ENCODE results near the gene KLHL17. TPM values are rescaled to one million over a fixed set of nuclear protein-coding genes. Genes with fewer than 3 reads are reported as not detected.

Gene KLHL17
- polyA plus RNA-seq, 2 of the 4 experiments (the other 2 are of a cell fraction) = 5.7 to 21.6 TPM

- Histone ChIP-seq H3K4me2 (no peak overlapping the region), H3K9me3 (no peaks in the 10 kb centered on the region), H3K4me1 (peaks cover 7% of the 10 kb centered on the region; the same call in 1 of the 3 replicates), H3K27ac (no peak overlapping the region), H3K4me3 (no peak overlapping the region)
- ChIA-PET POLR2A (no interaction called here), CTCF (interaction anchor here (1.4 to 7.6 kb wide), 5 partner anchors 12 to 311 kb away, joined by 5 to 126 read pairs (median 29); no protein-coding TSS in a partner anchor)
- TF ChIP-seq POLR2A (IDR thresholded peaks at IDR 0.05; ENCODE audit: low read length) = no peak
- TF ChIP-seq ESRRA (IDR thresholded peaks at IDR 0.05; ENCODE audit: borderline replicate concordance, low read length) = no peak
- no peak for TF ChIP-seq FOSL2 (IDR thresholded peaks at IDR 0.05)
- TF ChIP-seq FOSL2 (CRISPR knock-in tag; IDR thresholded peaks at IDR 0.05) = no peak
- no peak for TF ChIP-seq JUNB (IDR thresholded peaks at IDR 0.05)
- TF ChIP-seq EHF (CRISPR knock-in tag; IDR thresholded peaks at IDR 0.05) = no peak
- no peak for TF ChIP-seq HES2 (IDR thresholded peaks at IDR 0.05)
- no peak for TF ChIP-seq CEBPB (IDR thresholded peaks at IDR 0.05)
- no peak for TF ChIP-seq REST (IDR thresholded peaks at IDR 0.05)
- 50% methylated on average over 2 of the region's 13 CpGs for WGBS (ENCODE audit: missing lambda C conversion rate)
- DNase-seq (ENCODE audit: low read depth in 1 of 2, low spot score in 1 of 2) (no peak), ATAC-seq (no peak), FAIRE-seq (no peak)
Measured at GRCh38 chr1:980137-980571, 19.8 kb downstream of the KLHL17 start.

DNA sequence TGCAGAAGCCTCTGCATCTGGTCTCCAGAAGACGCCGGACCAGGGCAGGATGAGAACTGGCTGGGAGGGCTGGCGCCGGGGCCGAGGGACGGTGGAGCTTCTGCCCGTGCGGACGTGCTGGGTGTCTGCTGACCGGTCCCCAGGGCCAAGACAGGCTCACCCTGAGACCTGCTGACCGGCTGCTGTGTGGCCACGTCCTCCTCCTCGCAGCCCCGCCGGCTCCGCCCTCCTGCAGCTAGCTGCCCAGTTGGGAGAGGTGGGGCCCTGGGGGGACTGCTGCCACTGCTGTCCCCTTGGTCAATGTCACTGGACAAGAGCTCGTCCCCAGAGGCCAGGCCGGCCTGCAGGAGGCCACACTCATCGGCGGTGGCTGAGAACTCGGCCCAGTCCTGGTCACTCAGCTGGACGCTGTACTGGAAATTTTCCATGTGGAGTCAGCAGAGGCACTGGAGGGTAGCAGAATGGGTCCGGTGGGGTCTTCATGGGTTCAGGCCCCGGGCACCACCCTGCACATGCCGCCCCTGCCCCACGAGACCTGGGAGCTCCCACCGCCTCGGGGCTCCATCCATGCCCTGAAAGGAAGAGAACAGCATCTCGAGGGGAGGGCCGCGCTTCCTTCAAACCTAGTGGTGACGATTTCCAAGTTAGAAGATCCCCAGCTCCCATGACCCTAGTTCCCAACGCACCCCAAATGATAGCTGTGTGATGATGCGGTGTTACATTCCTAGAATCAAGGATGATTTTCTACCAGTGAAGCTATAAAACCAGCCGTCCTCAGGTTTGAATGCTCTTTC is 20.4 kb downstream of the KLHL17 start:
- TF ChIP-seq MYC (IDR thresholded peaks at IDR 0.05; ENCODE audit: borderline replicate concordance, low read length) (no peak), SMC3 (IDR thresholded peaks at IDR 0.05) (no peak), FOXS1 (CRISPR knock-in tag; IDR thresholded peaks at IDR 0.05) (no peak), CBX2 (IDR thresholded peaks at IDR 0.05; ENCODE audit: borderline replicate concordance, low read depth) (no peak), CBX8 (IDR thresholded peaks at IDR 0.05) (no peak), POLR2AphosphoS2 (conservative IDR thresholded peaks at IDR 0.05; ENCODE audit: low read length) (no peak)
- ChIA-PET CTCF (interaction anchor here (1.0 to 7.6 kb wide), 8 partner anchors 9 to 325 kb away, joined by 3 to 126 read pairs (median 10); no protein-coding TSS in a partner anchor), POLR2A (no interaction called here)
- no peaks in the 10 kb centered on the region for H3K9me3 ChIP-seq
- DNase-seq (ENCODE audit: low read depth in 1 of 2, low spot score in 1 of 2) (no peak), ATAC-seq (no peak), FAIRE-seq (no peak)
- H3K4me2 ChIP-seq = no peak overlapping the region
- H3K27ac ChIP-seq = no peak overlapping the region
- WGBS (ENCODE audit: missing lambda C conversion rate) = 85% methylated on average over 20 of the region's 35 CpGs
- H3K4me3 ChIP-seq = no peak overlapping the region
- peaks cover 1% of the 10 kb centered on the region; the same call in 1 of the 3 replicates for H3K4me1 ChIP-seq

DNA sequence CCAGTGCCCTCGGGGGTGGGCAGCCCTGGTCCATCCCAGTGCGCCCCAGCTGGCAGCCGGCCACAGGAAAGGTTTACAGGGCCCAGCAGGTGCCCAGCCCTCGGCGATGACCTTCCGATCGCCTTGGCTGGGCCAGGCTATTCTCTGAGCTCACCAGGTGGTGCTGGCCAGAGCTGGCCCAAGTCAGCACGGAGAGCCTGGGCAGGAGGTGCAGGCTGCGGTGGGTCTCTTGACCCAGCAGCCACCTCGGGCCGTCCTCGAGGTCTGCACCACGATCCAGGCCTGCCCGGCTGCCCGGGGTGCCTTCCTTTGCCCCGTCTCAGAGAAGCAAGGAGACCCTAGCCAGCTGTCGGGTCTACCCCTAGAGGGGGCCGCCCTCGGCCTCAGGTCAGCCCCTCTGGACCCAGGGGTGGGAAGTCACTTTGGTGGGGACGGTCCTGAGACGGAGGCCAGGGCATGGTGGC is 21.1 kb downstream of the KLHL17 start:
- Histone ChIP-seq H3K4me3 (no peak overlapping the region), H3K9me3 (no peaks in the 10 kb centered on the region), H3K4me2 (no peak overlapping the region), H3K27ac (no peak overlapping the region), H3K4me1 (no peaks in the 10 kb centered on the region)
- FAIRE-seq = no peak
- ChIA-PET CTCF (interaction anchor here (1.0 to 7.6 kb wide), 8 partner anchors 8 to 324 kb away, joined by 3 to 126 read pairs (median 10); no protein-coding TSS in a partner anchor), POLR2A (no interaction called here)
- DNase-seq (ENCODE audit: low read depth in 1 of 2, low spot score in 1 of 2) = no peak
- WGBS (ENCODE audit: missing lambda C conversion rate) = 100% methylated on average over 2 of the region's 21 CpGs
- no peak for ATAC-seq
- TF ChIP-seq BHLHE40 (IDR thresholded peaks at IDR 0.05; ENCODE audit: low read depth, low read length) = no peak
- no peak for TF ChIP-seq CBX2 (IDR thresholded peaks at IDR 0.05; ENCODE audit: borderline replicate concordance, low read depth)
- no peak for TF ChIP-seq POLR2A (IDR thresholded peaks at IDR 0.05; ENCODE audit: low read length)
- no peak for TF ChIP-seq USF2 (IDR thresholded peaks at IDR 0.05)
- no peak for TF ChIP-seq RAD21 (conservative IDR thresholded peaks at IDR 0.05 in 1 of 2, IDR thresholded peaks at IDR 0.05 in 1 of 2)
- no peak for TF ChIP-seq BCL3 (IDR thresholded peaks at IDR 0.05)
- no peak for TF ChIP-seq FOSB (CRISPR knock-in tag; IDR thresholded peaks at IDR 0.05)
- TF ChIP-seq RARB (CRISPR knock-in tag; IDR thresholded peaks at IDR 0.05) = no peak
- no peak for TF ChIP-seq KDM5A (IDR thresholded peaks at IDR 0.05)
- TF ChIP-seq MAX (IDR thresholded peaks at IDR 0.05) = no peak
- TF ChIP-seq, protein P1, sequence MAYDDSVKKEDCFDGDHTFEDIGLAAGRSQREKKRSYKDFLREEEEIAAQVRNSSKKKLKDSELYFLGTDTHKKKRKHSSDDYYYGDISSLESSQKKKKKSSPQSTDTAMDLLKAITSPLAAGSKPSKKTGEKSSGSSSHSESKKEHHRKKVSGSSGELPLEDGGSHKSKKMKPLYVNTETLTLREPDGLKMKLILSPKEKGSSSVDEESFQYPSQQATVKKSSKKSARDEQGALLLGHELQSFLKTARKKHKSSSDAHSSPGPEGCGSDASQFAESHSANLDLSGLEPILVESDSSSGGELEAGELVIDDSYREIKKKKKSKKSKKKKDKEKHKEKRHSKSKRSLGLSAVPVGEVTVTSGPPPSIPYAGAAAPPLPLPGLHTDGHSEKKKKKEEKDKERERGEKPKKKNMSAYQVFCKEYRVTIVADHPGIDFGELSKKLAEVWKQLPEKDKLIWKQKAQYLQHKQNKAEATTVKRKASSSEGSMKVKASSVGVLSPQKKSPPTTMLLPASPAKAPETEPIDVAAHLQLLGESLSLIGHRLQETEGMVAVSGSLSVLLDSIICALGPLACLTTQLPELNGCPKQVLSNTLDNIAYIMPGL (CRISPR knock-in tag; IDR thresholded peaks at IDR 0.05; ENCODE audit: borderline replicate concordance) = no peak
- TF ChIP-seq KDM1A (IDR thresholded peaks at IDR 0.05; ENCODE audit: low read depth) = no peak
- TF ChIP-seq HES2 (IDR thresholded peaks at IDR 0.05) = no peak
